ENCODE data around the gene HNRNPA1L2.

The HNRNPA1L2 gene

GRCh38 chr13:52664272-52664671 is 22.0 kb downstream of the HNRNPA1L2 start:
- no peak for TF ChIP-seq CREB1 (IDR thresholded peaks at IDR 0.05; ENCODE audit: low read depth)
- TF ChIP-seq, protein P1, sequence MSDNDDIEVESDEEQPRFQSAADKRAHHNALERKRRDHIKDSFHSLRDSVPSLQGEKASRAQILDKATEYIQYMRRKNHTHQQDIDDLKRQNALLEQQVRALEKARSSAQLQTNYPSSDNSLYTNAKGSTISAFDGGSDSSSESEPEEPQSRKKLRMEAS (IDR thresholded peaks at IDR 0.05), result no peak
- no peak for TF ChIP-seq ZBTB7A (IDR thresholded peaks at IDR 0.05; ENCODE audit: low read depth)
- TF ChIP-seq, protein P2, sequence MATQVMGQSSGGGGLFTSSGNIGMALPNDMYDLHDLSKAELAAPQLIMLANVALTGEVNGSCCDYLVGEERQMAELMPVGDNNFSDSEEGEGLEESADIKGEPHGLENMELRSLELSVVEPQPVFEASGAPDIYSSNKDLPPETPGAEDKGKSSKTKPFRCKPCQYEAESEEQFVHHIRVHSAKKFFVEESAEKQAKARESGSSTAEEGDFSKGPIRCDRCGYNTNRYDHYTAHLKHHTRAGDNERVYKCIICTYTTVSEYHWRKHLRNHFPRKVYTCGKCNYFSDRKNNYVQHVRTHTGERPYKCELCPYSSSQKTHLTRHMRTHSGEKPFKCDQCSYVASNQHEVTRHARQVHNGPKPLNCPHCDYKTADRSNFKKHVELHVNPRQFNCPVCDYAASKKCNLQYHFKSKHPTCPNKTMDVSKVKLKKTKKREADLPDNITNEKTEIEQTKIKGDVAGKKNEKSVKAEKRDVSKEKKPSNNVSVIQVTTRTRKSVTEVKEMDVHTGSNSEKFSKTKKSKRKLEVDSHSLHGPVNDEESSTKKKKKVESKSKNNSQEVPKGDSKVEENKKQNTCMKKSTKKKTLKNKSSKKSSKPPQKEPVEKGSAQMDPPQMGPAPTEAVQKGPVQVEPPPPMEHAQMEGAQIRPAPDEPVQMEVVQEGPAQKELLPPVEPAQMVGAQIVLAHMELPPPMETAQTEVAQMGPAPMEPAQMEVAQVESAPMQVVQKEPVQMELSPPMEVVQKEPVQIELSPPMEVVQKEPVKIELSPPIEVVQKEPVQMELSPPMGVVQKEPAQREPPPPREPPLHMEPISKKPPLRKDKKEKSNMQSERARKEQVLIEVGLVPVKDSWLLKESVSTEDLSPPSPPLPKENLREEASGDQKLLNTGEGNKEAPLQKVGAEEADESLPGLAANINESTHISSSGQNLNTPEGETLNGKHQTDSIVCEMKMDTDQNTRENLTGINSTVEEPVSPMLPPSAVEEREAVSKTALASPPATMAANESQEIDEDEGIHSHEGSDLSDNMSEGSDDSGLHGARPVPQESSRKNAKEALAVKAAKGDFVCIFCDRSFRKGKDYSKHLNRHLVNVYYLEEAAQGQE (IDR thresholded peaks at IDR 0.05; ENCODE audit: low read depth), result no peak
- TF ChIP-seq YY1 (IDR thresholded peaks at IDR 0.05; ENCODE audit: low read depth), result no peak
- TF ChIP-seq TEAD4 (IDR thresholded peaks at IDR 0.05), result no peak
- TF ChIP-seq EGR1 (IDR thresholded peaks at IDR 0.05), result no peak
- no peak for TF ChIP-seq EP300 (IDR thresholded peaks at IDR 0.05; ENCODE audit: borderline replicate concordance)
- no peak for TF ChIP-seq USF1 (IDR thresholded peaks at IDR 0.05)

GRCh38 chr13:52665325-52665724 is 23.1 kb downstream of the HNRNPA1L2 start:
- TF ChIP-seq TEAD4 (IDR thresholded peaks at IDR 0.05) (no peak), TAF1 (IDR thresholded peaks at IDR 0.05; ENCODE audit: low read depth) (no peak), RAD21 (IDR thresholded peaks at IDR 0.05; ENCODE audit: low read depth) (no peak; the same call in 1 of the 2 replicates), YY1 (IDR thresholded peaks at IDR 0.05; ENCODE audit: low read depth) (no peak), TCF12 (IDR thresholded peaks at IDR 0.05; ENCODE audit: low read depth) (no peak), USF1 (IDR thresholded peaks at IDR 0.05) (no peak), CEBPB (IDR thresholded peaks at IDR 0.05) (no peak), EGR1 (IDR thresholded peaks at IDR 0.05) (no peak), NFIC (IDR thresholded peaks at IDR 0.05) (no peak), EP300 (IDR thresholded peaks at IDR 0.05; ENCODE audit: borderline replicate concordance) (no peak), FOXM1 (IDR thresholded peaks at IDR 0.05; ENCODE audit: borderline replicate concordance, low read depth) (no peak), CREB1 (IDR thresholded peaks at IDR 0.05; ENCODE audit: low read depth) (no peak), ZBTB7A (IDR thresholded peaks at IDR 0.05; ENCODE audit: low read depth) (no peak)
- TF ChIP-seq, protein P1 (IDR thresholded peaks at IDR 0.05), result no peak
- TF ChIP-seq, protein P2 (IDR thresholded peaks at IDR 0.05; ENCODE audit: low read depth), result no peak

- TF ChIP-seq CEBPB (IDR thresholded peaks at IDR 0.05) (no peak), EP300 (IDR thresholded peaks at IDR 0.05; ENCODE audit: borderline replicate concordance) (no peak), ZBTB7A (IDR thresholded peaks at IDR 0.05; ENCODE audit: low read depth) (no peak), TCF12 (IDR thresholded peaks at IDR 0.05; ENCODE audit: low read depth) (no peak), TEAD4 (IDR thresholded peaks at IDR 0.05) (no peak), NFIC (IDR thresholded peaks at IDR 0.05) (no peak), EGR1 (IDR thresholded peaks at IDR 0.05) (no peak), RAD21 (IDR thresholded peaks at IDR 0.05; ENCODE audit: low read depth) (no peak), USF1 (IDR thresholded peaks at IDR 0.05) (no peak), YY1 (IDR thresholded peaks at IDR 0.05; ENCODE audit: low read depth) (no peak), TAF1 (IDR thresholded peaks at IDR 0.05; ENCODE audit: low read depth) (no peak), CREB1 (IDR thresholded peaks at IDR 0.05; ENCODE audit: low read depth) (no peak), FOXM1 (IDR thresholded peaks at IDR 0.05; ENCODE audit: borderline replicate concordance, low read depth) (no peak)
- TF ChIP-seq, protein P1 (IDR thresholded peaks at IDR 0.05), result no peak
- TF ChIP-seq, protein P2 (IDR thresholded peaks at IDR 0.05; ENCODE audit: low read depth), result no peak
These were observed 27.4 kb downstream of the HNRNPA1L2 start for GRCh38 chr13:52669677-52670076.

DNA sequence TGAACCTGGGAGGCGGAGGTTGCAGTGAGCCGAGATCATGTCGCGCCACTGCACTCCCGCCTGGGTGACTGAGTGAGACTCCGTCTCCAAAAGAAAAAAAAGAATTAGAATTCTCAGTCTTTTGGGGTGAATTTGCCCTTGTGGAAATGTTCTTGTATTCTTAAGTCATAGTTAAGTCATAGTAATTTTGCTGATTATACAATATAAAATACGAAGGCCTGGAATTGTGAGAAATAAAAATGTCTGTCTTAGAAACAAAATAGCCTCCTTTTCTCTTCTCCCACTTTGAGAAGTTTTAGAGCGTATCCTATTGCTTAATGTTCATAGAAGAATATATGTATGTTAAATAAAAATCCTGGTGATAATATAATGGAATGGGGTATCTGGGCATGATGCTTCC is 28.5 kb downstream of the HNRNPA1L2 start:
- TF ChIP-seq, protein P2 (IDR thresholded peaks at IDR 0.05; ENCODE audit: low read depth), result no peak
- TF ChIP-seq FOXM1 (IDR thresholded peaks at IDR 0.05; ENCODE audit: borderline replicate concordance, low read depth) (no peak), EP300 (IDR thresholded peaks at IDR 0.05; ENCODE audit: borderline replicate concordance) (no peak), ZBTB7A (IDR thresholded peaks at IDR 0.05; ENCODE audit: low read depth) (no peak), TEAD4 (IDR thresholded peaks at IDR 0.05) (no peak), RAD21 (IDR thresholded peaks at IDR 0.05; ENCODE audit: low read depth) (no peak), USF1 (IDR thresholded peaks at IDR 0.05) (no peak), TAF1 (IDR thresholded peaks at IDR 0.05; ENCODE audit: low read depth) (no peak)
- TF ChIP-seq, protein P1 (IDR thresholded peaks at IDR 0.05), result no peak

Measured in Ishikawa (cell line).